Measurements from ENCODE around the gene PSTPIP2.
"Not testable (repeated sequence)": the region's sequence is repeated elsewhere in the genome, so short reads cannot be mapped to it uniquely, and the experiment has no call there.

PSTPIP2 gene

DNA sequence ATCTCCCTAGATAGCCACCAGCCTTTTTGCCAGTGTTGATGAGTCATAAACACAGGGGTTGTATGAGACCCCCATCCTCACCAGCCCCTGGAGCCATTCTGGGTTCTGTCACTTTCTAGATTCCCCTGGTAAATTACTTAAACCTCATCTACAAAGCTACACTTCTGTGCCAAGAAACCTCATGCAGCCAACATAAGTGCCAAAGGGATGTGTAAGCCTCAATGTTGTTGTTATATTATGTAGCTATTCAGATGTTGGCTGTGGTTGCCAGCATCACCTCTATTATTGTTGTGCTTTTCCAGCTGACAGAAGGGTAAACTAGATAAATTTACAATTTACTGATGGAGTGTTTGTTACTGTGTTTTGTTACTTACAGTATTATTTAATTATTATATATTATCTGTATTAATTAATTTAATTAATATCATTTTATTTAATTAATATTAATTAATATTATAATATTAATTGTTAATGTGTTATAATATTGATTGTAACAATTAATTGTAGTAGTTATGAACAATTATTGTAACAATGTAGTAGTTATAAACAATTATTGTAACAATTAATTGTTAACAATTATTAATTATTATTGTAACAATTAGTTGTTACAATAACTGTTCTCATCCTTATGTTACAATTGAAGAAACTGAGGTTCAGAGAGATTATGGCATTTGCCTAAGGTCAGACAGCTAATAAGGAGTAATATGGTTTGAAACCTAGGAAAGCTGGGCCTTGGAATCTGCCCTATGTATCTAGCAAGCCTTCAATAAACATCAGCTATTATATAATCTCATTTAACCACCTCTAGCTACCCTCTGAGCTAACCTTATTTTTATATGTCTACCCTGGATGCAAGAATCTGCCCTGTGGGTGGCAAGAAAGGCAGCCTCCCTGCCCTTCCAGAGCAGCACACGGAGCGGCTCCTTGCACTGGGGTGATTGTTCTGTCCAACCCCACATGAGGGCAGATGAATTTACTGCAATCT, 36.1 kb downstream of the PSTPIP2 start:
- DNase-seq, result no peak

DNA sequence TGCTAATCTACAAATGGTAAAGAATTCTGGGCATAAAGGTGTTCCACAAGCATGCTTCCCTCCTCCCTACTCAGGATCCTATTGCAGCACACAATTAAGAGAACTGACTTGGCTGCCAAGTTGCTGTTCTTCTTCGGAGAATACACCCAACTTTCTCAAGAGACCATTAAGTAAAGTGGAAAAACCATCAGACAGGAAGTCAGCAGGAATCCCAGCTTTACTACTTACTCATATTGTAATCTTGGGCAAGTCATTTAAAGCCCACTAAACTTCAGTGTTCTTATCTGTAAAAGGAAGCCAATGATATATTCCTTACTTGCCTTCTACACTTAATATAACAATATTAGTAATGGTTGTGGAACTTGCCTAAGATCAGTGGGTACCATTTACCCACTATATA, 37.8 kb downstream of the PSTPIP2 start:
- DNase-seq, result no peak

DNA sequence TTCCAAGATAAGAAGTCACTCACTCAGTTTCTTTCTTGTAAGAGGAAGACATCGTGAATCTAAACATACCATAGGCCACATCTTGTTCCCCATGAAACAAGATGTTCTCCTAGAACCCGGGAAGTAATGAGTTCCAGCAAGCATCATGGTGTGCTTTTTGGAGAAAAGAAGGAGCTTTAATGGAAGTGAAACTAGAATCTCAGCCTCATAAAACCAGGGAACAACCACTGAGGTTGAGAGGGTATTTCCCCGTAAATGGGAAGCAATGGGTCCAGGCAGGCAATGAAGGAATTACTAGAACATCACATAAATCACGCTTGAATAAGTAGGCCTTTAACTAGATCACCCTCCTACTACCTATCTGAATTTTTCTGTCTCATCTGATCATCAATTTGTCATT, 40.3 kb downstream of the PSTPIP2 start:
- no peak for DNase-seq

DNA sequence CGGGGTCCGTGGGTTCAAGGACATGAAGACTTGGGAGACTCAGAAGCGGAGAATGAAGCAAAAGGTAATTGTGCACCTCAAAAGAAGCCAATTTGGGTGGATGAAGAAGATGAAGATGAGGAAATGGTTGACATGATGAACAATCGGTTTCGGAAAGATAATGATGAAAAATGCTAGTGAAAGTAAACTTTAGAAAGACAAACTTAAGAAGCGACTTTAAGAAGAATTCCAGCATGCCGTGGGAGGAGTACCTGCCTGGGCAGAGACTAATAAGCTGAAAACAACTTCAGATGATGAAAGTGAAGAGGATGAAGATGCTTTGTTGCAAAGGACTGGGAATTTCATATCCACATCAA, 43.5 kb downstream of the PSTPIP2 start:
- DNase-seq, result no peak

DNA sequence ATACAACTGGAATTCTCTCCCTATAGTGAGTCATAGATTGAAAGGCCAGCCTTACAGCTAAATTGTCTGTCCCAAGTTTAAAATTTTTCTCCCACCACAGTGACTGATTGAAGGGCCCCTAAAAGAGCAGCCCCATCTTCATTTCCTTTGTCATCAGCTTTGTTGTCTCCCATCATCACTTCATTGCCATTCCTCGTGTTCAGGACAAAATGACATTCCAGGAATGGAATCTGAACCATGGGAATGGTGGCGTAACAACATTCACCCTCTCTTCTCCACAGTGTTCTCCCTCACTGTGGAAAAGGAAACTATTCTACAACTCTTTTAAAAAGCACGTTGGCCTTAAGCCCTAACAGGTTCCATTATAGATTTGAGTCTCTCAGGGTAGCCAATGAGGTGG, 52.1 kb downstream of the PSTPIP2 start:
- DNase-seq, result no peak

DNA sequence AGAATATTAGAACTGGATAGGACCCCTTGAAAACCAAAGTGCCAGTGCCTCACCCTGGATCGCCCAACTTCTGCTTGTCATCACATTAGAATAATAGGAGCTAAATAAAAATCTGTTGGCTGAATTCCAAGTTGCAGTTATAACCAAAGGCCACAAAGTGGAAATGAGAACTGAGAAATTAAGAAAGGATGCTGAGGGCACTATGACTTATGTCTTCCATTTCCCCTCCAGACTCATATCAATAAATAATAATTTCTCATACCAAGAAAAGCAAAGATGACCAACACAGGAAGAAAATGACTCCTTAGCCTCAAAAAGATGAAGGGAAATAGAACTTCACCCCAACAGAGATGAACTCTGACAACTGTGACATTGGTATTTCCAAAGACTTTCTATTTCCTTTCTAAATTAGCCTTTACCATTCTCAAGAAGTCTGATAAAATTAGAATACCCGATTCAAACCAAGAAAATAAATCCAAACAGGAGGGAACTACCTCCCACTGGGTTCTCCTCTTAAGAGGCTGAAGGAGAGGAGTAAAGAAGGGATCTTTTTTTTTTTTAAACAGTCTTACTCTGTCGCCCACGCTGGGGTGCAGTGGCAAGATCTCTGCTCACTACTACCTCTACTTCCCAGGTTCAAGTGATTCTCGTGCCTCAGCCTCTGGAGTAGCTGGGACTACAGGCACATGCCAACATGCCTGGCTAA, 58.4 kb downstream of the PSTPIP2 start:
- no peak for DNase-seq

DNA sequence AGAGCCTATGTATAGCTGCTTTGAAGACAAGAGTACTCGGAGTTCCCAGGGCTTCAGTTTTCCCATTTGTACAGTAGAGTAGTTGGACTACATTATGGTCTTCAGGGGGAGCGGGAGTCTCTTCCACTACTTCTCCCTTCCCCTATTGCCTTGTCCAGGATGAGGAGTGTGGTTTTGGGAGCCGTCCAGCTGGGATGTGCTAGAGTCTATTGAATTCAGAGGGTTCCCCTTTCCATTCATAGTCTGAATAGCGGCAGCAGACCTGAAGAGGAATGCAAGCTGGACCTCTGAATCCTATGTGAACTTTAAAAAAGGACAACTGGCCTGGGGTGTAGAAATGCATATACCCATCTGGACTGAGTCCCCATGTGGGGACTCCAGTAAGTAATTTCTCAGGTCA, 61.4 kb downstream of the PSTPIP2 start:
- no peak for DNase-seq

DNA sequence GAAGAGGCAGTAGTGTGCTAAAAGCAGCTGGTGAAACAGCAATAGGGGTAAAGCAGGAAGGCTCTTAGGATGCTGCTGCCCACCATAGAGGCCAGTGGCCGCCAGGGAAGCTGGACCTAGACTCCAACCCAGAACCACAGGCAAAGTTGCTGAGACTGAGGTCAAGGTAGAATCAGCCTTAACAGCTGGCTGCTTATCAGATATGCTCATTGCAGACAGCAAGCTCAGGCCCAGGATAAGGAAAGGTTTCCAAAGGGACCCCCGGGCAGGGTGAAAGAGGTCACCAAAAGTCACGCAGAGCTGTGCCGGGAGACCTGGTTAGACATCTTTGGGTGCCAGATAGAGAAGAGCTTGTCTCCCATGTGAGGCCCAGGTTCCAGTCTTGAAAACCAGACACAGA, 62.0 kb downstream of the PSTPIP2 start:
- DNase-seq, result no peak

DNA sequence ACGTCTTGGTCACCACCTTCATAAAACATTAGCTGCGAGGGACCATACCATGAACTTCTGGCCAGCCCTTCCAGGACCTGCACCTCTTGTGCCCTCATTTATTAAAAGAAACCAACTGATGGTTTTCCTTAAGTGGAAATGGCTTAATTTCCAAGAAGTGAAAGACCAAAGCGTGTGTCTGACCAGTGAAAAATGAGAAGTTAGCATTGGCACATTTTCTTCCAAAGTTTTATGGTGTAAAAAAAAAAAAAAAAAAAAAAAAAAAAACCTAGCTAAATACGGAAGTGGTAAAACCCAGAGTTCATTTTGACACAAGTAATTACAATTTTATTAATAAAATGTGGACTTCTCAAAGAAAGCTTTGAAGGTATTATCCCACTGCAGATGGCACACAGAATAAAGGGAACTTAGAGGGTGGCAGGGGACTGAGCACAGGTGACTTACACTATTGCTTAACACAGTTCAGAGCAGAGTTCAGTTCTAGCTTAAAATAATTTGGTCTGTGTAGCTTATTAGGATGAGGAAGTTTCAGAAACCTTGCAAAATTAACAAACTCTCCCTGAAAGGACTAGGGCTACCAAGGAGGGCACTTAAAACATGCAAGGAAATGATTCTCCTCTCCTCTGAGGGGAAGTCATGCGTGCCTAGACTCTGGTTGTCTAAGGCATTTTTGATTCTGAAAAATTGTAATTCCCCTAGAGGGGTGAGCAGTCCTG, 62.8 kb downstream of the PSTPIP2 start:
- peak in 1 of 2 donors; percentile 15 for DNase-seq

DNA sequence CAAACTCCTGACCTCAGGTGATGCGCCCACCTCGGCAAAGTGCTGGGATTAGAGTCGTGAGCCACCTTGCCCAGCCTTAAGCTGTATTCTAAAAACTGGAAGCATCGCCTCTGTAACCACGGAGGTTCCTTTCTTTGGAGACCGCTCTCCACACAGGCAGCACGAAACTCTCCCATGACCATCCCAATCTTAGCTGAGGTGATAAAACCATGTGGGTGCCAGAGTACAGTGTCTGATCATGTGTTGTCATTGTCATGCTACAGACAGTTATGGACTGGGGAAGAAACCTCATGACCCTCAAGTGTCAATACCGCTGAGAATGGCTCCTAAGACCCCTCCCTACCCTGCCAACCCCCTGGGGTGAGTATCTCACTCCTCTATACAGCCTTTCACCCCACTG, 63.5 kb downstream of the PSTPIP2 start:
- no peak for DNase-seq

DNA sequence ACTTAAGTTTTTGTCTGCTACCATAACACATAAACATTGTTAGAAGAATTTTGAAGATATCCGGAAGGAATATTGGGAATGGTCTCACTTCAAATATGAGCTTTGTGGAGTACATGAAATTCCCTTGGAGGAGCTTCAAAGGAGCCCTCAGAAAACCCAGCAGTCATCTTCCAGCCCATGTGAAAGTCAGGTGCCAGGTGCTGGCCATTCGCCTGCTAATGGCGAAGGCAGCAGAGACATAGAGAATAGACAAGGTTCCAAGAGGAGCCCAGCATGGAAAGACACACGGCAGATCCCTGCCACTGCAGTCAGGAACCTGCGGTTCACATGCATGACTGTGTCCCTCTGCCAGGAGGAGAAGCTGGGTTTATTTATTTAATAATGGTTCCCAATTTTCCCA, 64.9 kb downstream of the PSTPIP2 start:
- no peak for DNase-seq

DNA sequence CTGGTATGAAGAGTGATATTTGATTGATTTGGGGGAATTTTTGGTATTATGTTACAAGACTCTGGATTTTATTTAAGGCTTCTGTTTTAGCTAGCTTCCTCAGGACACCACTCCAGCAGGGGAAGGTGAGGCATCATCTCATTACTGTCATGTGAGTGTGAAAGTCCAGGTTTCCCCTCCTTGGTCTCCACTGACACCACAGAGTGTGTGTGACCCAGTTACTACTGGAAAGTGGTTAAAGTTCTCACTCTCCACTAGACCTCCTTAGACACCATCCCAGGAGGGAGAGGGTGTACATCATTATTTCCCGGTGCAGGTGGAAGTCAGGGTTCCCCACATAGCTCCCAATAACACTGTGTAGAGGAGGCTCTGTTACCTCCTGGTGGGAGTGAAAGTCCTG, 69.1 kb downstream of the PSTPIP2 start:
- DNase-seq, result no peak

DNA sequence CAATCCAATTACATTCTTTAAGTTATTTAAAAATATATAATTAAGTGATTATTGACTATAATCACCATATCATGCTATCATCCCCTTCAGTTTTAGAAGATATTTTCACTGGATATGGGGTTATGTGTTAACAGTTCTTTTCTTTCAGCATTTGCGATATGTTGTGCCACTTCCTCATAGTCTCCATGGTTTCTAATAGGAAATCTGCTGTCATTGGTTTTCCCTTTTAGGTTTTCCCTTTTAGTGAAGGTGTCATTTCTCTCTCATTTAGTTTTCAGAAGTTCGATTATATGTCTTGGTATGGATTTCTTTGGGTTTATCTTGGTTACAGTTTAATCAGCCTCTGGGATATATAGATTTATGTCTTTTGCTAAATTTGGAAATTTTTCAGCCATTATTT, 70.2 kb downstream of the PSTPIP2 start:
- DNase-seq, result no peak

DNA sequence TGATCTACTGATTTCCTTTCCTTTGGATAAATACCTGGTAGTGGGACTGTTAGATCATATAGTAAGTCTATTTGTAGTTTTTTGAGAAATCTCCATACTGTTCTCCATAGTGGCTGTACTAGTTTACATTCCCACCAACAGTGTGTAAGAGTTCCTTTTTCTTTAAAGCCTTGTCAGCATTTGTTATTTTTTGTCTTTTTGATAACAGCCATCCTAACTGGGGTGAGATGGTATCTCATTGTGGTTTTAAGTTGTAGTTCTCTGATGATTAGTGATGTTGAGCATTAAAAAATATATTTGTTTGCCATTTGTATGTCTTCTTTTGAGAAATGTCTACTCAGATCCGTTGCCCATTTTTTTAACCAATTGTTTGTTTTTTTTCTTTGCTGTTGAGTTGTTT, 71.0 kb downstream of the PSTPIP2 start:
- DNase-seq, result peak in 1 of 2 donors; percentile 10

DNA sequence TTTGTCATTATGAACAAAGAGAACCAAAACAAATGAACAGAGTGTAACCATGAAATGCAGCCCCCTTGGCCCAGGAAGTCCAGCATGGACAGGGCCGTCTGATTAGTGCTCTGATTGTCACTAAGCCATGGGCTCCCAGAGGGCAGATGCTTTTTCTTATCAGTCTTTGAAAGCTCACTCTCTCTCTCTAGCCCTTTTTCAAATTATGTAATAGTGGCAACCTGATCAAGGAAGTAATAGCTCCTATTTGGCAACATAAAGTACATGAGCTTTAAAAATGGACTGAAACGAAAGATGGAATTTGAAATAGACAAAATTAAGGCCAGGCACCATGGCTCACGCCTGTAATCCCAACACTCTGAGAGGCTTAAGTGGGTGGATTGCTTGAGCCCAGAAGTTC, 72.5 kb downstream of the PSTPIP2 start:
- no peak for DNase-seq

DNA sequence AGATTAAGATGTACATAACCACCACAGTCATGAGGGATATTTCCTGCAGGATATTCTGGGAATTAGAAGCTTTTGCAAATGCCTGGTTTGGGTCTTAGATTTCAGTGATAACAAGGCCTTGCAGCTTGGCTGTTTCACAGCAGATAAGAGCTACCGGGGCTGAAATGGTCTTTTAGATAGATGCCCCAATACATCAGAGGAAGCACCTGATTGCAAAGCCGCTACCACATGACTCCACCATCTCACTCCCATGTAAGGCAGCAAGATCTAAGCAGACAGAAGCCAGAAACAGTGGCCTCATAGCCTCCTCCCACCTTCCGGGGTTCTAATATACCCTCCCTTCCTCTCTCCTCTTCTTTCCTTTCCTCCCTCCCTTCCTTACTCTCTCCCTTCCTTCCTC, 73.8 kb downstream of the PSTPIP2 start:
- peak; percentile 11 to 26 for DNase-seq

DNA sequence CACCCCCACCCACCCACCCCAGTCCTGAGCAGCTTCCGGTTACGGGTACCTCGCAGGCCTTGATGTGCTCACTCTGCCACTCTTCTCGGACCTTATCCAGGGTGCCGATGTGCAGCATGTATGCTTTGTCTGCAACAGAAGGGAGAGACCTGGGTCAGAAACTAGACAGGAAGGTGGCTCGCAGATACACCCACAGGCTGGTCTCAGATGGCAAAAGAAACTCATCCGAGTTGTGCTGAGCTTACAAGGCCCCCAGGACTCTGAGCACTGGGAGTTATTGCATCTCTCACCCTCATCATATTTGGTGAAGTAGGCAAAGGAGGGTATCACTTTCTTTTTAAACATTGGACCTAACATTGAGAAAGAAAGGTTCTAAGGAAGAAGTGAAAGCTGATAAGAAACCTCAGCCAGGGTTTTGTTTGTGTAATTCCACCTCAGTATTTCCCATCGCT, 74.3 kb downstream of the PSTPIP2 start:
- peak in 1 of 2 donors; percentile 21 for DNase-seq

DNA sequence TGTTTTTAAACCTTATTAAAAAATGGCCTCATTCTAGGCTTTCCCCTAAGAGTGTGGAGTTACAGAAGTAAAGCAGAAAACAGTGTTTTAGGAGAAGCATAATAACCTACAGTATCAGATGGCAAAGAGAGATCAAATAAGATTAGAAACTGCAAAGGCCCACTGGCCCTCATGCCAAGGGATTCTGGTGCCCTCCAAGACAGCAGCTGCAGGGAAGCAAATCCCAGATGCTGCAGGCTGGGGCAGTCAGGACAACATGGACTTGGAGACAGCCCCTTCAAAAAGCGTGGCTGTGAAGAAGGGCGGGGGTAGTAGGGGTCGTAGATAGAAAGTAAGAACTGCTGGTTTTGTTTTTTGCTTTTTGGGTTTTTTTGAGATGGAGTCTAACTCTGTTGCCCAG, 76.6 kb downstream of the PSTPIP2 start:
- DNase-seq, result no peak

DNA sequence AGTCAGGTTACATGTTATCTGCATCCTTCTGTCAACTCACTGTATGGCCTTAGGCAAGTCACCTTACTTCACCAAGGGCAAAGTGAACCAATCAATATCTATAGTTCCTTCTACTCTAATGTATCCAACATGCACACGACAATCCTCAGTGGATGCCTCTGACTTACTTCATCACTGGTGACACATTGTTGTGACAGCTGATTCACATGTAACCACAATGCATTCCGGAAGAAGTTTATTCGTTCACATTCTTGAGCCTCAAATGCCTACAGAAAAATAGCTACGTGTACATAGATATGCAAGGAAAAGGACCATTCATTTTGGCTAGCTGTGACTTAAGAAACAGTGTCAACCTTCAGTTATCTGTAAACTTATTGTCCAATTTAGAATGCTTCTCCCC, 78.6 kb downstream of the PSTPIP2 start:
- DNase-seq, result no peak

DNA sequence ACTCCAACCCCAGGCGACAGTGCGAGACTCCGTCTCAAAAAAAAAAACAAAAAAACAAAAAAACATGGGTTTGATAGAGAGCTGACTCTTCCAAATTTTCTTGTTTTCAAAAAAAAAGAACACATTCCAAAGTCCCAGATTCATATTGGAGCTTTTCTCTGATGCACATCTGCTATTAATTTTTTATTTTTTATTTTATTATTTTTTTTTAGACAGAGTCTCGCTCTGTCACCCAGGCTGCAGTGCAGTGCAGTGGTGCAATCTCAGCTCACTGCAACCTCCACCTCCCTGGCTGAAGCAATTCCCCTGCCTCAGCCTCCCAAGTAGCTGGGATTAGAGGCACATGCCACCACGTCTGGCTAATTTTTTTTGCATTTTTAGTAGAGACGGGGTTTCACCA, 79.5 kb downstream of the PSTPIP2 start:
- not testable (repeated sequence) for DNase-seq

DNA sequence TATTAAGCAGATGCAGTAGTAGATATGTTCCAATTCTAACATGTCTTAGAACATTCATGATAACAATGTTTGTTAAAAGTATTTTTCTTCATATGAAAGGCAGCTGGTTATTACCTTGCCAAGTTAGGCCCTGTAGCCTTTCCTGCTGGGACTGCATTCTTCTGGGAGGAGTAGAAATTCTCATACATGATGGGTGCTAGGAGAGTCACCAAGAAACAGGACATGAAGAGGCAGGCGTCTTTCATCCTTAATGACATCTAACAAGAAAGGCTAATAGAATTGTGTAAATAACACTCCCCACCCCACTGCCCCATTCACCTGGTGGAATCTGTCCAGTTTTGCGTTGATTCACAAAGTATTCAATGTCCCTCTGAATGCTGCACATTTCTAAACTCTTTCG, 80.3 kb downstream of the PSTPIP2 start:
- DNase-seq, result no peak

DNA sequence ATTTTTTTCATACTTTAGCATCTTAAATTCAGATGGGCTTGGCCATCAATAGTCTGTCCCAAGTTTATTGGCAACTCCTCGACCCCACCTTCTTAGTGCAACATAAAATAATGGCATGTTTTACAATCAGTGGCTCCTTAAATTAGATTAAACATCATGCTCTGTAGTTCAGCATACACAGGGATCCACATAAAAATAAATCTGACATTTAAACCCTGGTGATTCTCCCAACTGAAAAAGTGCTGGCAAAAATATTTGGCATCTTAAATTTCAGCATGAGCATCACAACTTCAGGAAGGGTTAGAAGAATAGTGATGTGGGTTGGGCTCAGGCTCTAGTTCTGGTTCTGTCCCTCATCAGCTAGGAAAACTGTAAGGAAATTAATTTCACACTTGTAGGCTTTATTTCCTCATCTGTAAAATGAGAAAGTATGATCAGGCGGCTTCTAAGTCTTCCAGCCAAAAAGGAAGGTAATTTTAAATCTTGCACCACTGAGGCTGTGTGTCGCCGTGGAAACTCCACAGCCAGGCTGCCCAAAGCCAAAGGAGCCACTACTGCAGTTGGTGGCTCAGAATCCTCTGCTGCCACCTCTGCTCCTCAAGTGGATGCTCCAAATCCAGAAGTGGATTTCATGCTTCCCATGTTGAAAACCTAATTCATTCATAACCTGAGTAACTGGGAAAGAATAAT, 87.4 kb downstream of the PSTPIP2 start:
- DNase-seq, result no peak

DNA sequence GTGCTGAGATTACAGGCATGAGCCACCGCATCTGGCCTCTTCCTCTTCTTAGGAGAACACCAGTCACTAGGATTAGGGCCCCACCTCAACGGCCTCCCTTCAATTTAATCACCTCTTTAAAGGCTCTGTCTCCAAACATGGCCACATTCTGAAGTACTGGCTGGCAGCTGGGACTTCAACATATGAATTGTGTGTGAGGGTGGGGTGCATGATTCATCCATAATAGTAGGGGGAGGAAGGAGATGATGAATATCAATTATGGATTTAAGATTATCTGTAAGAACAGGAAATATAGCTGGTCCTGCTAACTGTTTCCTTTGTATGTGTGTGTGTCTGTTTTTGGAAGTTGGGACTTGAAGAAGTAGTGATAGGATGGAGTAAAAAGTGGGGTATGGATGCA, 90.2 kb downstream of the PSTPIP2 start:
- DNase-seq, result no peak

Data from CD4-positive, alpha-beta T cell treated with Interleukin-1 beta for 1 hour (primary cell).